Dermis microvascular lymphatic vessel endothelial cell (primary cell): Measurements from ENCODE around the gene HAGH. TPM values are rescaled to one million over a fixed set of nuclear protein-coding genes. Genes with fewer than 3 reads are reported as not detected.
"Not testable (repeated sequence)": the region's sequence is repeated elsewhere in the genome, so short reads cannot be mapped to it uniquely, and the experiment has no call there.

ENCODE experiments used
- DNase-seq, 2 donors: peaks; one replicate each; pipeline versions ENCODE4 v3.0.0 to v3.0.0-alpha.2; 2010; ENCODE audit warnings: low read depth in 2 of 2
- total RNA-seq: library from RNA; depleted of rRNA; stranded (reverse); fragments of >200 nt; gene quantifications from 2 replicates; pipeline ENCODE4 v1.2.1, GENCODE V29; 2014

The HAGH gene
- total RNA-seq, 1 donor from 2014 or later: 53.5 TPM

DNA sequence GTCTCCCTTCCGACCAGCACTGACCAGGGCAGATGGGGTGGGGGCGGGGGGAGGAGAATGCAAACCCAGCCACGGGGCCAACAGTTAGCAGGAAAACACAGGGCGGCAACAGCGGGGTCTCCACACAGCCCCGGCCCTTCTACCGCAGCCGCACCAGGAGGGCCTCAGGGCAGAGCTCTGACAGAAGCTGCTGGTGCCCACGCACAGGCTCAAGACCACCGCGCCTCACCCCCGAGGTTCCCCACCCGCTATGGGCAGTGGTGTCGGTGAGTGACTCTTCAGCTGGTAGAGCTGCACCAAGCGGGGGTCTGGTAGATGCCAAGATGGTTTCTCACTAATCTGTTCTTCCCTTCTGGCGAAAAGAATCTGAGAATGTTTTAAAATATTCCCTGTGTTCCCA lies 16.1 kb downstream of the HAGH start:
- no peak for DNase-seq

- no peak for DNase-seq
Observed at GRCh38 chr16:1810106-1810505, 16.5 kb downstream of the HAGH start.

DNA sequence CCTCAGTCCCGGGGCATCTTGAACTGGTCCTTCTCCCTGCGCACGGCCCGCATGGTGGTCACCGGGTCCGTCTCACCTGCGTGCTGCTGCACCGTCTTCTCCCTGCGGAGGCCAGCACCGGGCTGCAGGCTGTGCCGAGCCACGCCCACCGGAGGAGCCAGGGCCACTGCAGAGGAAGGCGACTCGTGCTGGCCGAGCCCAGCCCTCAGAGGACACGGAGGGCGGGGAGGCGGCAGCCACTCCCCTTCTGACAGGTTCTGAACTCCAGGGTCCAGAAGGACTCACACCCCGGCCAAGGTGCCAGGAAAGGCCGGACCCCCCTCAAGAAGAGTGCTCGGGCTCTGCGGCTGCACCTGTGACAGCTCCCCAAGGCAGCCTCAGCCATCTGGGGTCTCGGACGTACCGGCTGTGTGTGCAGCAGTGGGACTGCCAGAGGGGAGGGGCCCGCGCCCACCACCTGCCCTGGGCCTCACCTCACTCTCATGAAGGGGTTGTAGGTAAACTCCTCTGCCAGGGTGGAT lies 17.3 kb downstream of the HAGH start:
- no peak for DNase-seq

DNA sequence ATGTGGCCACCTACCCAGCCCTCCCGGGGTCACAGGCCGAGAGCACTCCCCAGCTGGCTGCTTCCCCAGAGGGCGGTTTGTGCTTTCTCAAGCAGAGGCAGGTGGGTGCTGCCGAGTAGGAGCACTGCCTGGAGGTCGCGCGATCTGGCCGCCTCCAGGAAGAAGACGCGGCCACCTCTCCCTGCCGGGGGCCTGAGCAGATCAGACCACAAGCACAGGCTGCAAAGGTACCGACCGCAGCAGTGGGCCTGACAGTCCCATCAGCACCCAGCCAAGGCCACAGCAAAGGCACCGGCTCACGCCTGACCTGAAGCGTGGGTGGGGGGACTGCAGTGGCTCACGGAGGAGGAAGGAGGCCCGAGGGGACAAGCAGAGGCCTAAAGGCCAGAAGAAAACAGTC lies 17.9 kb downstream of the HAGH start:
- no peak for DNase-seq

GRCh38 chr16:1807626-1808025 lies 19.0 kb downstream of the HAGH start:
- no peak for DNase-seq

- no peak for DNase-seq
Observed at GRCh38 chr16:1800701-1801100, 25.9 kb downstream of the HAGH start.

DNA sequence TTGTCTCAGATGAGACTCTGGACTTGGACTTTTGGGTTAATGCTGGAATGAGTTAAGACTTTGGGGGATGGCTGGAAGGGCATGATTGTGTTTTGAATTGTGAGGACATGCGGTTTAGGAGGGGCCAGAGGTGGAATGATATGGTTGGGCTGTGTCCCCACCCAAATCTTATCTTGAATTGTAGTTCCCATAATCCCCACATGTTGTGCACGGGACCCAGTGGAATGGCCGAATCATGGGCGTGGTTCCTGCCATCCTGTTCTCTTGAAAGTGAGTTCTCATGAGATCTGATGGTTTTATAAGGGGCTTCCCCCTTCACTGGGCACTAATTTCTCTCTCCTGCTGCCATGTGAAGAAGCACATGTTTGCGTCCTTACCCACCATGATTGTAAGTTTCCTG lies 27.4 kb downstream of the HAGH start:
- not testable (repeated sequence) for DNase-seq

GRCh38 chr16:1794908-1795666 lies 31.5 kb downstream of the HAGH start:
- DNase-seq: no peak

- no peak for DNase-seq
Observed at GRCh38 chr16:1794221-1794871, 32.3 kb downstream of the HAGH start.

GRCh38 chr16:1793578-1794220 lies 32.9 kb downstream of the HAGH start, which contains the start of gene IGFALS:
IGFALS (minus strand) TSS chr16:1793705; CDS start chr16:1793652, 53 bp downstream.
- no peak for DNase-seq

DNA sequence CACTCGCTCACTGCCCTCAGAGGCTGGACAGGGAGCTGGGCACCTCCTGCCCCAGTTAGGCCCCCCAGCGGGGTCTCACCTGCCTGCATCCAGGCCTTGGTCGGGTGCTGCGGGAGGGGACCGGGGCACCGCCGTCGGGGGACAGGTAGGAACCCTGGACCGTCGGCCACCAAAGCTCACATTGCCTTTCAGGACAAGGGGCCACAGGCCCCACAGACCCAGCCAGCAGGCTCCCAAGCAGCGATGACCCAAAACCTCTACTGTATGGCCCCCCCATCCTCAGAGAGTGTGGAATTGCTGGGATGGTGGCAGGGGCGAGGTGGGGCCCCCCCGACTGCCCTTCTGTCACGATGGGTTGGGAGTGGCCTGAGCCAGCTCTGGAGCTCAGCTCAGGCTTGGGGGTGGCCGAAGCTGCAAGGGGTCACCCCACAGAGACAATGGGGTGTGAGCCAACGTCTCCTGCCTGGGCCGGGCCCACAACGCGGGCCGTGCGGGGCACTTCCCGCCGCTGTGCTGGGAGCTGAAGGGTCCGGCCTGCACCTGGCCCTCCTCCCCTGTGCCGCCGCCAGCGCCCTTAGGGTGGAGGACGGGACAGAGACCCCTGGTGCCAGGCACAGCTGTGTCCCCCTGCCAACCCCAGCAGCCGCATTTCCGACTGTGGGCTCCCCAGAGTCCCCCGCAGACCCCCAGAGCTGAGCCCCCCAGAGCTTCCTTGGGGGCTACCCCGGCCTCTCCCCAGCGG lies 33.6 kb downstream of the HAGH start:
- DNase-seq: no peak

DNA sequence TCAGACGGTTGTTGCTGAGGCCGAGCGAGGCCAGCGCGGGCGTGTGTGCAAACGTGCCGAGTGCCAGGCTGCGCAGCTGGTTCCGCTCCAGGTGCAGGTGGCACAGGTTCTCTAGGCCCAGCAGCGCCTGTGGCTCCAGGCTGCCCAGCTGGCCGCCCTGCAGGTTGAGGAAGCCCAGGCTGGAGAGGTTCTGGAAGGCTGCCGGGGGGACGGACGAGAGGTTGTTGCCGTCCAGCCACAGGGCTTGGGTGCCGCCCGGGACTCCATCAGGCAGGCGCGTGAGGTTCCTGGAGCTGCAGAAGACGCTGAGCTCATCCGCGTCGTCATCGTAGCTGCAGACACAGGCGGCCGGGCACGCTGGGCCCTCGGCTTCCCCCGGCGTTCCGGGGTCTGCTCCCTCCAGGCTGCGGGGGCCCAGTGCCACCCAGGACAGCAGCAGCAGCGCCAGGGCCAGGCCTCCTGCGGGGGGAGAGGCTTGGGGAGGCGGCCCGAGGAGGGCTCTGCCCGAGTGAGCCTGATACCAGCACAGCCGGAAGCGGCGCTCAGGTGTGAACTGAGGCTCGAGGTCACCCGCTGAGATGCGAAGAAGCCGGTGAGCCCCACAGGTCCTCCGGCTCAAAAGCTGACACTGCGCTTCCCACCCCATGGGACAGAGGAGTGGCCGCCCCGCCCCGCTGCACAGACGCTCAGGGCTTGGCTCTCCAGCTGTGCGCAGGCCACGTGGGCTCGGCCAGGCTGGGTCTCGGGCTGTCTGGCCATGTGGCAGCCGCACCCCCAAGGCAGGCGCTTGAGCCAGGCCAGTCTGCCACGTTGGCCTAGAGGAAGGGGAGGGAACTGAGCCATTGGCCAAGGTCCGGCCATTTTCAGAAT lies 34.4 kb downstream of the HAGH start:
- no peak for DNase-seq

- DNase-seq: no peak
Observed at GRCh38 chr16:1791256-1791942, 35.2 kb downstream of the HAGH start.

DNA sequence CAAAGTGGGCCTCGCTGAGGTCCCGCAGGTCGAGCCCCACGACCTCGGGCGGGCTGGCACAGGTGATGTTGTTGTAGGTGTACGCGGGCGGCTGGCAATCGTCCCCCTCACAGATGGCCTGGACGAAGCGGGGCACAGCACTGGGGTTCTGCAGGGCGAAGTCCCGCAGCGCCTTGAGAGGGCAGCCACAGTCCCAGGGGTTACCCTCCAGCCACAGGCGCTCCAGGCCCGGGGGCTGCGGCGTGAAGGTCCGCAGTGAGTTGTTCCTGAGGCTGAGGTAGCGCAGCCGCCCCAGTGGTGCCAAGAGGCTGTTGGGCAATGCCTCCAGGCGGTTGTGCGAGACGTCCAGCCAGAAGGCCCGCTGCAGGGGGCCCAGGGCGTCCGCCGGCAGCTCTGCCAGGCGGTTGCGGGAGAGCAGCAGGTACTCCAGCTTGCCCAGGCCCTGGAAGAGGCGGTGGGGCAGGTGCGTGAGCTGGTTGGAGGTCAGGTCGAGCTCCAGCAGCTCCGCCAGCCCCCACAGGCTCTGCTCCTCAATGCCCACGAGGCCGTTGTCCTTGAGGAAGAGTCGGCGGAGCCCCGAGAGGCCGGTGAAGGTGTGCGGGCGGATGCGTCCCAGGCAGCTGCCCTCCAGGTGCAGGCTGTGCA lies 35.9 kb downstream of the HAGH start:
- no peak for DNase-seq

GRCh38 chr16:1790261-1790610 lies 36.4 kb downstream of the HAGH start:
- DNase-seq: no peak

DNA sequence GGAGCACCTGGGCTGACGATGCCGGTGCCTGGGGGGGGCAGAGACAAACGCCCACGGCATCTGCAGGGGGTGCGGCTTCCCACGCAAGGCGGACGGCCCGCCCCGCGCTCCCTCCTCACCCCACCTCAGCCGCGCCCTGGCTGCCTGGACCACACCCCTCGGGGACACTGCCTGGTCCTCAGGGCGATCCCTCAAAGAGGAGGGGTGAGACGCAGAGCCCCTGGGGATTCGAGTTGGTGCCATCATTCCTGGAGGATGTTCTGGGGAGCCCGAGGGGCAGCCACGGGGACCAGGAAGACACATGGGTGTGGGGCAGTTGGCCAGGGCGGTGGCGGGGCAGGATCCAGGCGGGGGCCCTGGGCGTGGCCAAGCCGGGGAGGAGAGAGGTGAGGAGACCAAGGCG lies 37.0 kb downstream of the HAGH start:
- no peak for DNase-seq

DNA sequence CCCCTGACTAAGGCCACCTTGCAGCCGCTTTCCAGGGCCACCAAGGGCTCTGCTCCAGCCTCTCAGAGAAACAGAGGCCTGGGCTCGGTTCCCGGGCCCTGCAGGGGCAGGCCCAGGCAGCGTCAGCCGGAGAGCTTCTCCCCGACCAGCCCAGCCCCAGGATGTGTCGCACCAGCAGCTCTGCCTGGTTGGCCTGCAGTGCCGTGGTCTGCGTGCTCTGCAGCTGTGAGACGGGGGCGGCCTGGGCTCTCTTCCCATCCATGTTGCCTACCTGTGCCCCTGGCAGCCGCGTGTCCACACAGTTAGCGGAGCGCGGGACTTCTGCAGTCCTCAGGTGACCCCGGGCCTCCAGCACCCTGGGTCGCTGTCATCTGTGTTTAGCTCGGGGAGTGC lies 37.9 kb downstream of the HAGH start:
- DNase-seq: no peak

- DNase-seq: no peak
Observed at GRCh38 chr16:1788095-1788707, 38.4 kb downstream of the HAGH start.
